ENCODE results near the gene ATP2C1.
A peak's percentile ranks its signal among the peaks of the same experiment; 100 is the strongest.

ATP2C1 gene

GRCh38 chr3:130904491-130904890 lies 10.6 kb downstream of the ATP2C1 start:
- TF ChIP-seq GATA1 (IDR thresholded peaks at IDR 0.05; ENCODE audit: low read depth, low read length) (no peak), POLR2A (IDR thresholded peaks at IDR 0.05; ENCODE audit: low read length) (no peak)
- no peak for DNase-seq

- TF ChIP-seq POLR2A (IDR thresholded peaks at IDR 0.05; ENCODE audit: low read length) (no peak), GATA1 (IDR thresholded peaks at IDR 0.05; ENCODE audit: low read depth, low read length) (no peak)
- DNase-seq: no peak
Measured at GRCh38 chr3:130905551-130905950, 11.7 kb downstream of the ATP2C1 start.

- no peak for DNase-seq
- no peak for TF ChIP-seq POLR2A (IDR thresholded peaks at IDR 0.05; ENCODE audit: low read length)
- no peak for TF ChIP-seq GATA1 (IDR thresholded peaks at IDR 0.05; ENCODE audit: low read depth, low read length)
Measured at GRCh38 chr3:130906374-130906995, 12.6 kb downstream of the ATP2C1 start.

- DNase-seq: no peak
- no peak for TF ChIP-seq GATA1 (IDR thresholded peaks at IDR 0.05; ENCODE audit: low read depth, low read length)
- TF ChIP-seq POLR2A (IDR thresholded peaks at IDR 0.05; ENCODE audit: low read length): no peak
Measured at GRCh38 chr3:130907500-130907899, 13.6 kb downstream of the ATP2C1 start.

DNA sequence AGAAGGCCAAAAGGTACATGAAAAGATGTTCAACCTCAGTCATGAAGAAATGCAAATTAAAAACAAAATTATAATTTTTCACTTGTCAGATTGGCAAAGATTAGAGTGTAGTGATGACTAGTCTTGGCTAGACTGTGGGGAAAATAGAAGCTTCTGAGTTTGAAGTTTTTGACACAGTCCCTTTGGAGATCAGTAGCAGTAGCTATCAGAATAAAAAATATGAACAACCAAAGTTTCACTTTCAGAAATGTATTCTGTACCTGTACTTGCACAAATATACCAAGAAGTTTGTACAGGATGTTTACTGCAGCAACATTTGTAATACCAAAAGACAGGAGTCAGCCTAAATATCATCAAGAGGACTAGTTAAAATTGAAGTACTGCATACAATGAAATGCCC lies 14.1 kb downstream of the ATP2C1 start:
- DNase-seq: no peak

GRCh38 chr3:130915567-130916292 lies 21.8 kb downstream of the ATP2C1 start:
- no peak for DNase-seq
- TF ChIP-seq POLR2A (IDR thresholded peaks at IDR 0.05; ENCODE audit: low read length): no peak
- TF ChIP-seq GATA1 (IDR thresholded peaks at IDR 0.05; ENCODE audit: low read depth, low read length): no peak

More for the DNA sequence above, 14.1 kb downstream of the ATP2C1 start:
- no peak for TF ChIP-seq GATA1 (IDR thresholded peaks at IDR 0.05; ENCODE audit: low read depth, low read length)
- no peak for TF ChIP-seq POLR2A (IDR thresholded peaks at IDR 0.05; ENCODE audit: low read length)

GRCh38 chr3:130916507-130917167 lies 22.8 kb downstream of the ATP2C1 start:
- no peak for DNase-seq
- TF ChIP-seq GATA1 (IDR thresholded peaks at IDR 0.05; ENCODE audit: low read depth, low read length) (no peak), POLR2A (IDR thresholded peaks at IDR 0.05; ENCODE audit: low read length) (no peak)

- DNase-seq: no peak
Measured at GRCh38 chr3:130918328-130918727, 24.4 kb downstream of the ATP2C1 start.

DNA sequence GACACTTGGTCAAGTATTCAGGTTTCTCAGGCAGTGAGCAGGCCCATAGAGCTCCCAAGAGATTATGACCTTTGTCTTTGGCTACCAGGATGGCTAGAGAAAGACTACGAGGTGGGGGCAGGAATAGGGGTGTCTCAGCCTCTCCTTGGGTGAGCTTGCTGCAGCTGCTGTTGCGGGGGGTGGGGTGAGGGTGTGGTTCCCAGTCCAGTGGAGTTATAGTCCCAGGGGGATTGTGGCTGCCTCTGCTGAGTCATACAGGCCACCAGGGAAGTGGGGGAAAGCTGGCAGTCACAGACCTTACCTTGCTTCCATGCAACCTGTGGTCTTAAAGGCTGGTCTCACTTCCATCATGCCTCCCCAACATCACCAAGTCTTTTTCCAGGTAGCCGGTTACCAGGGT lies 31.7 kb downstream of the ATP2C1 start:
- no peak for TF ChIP-seq GATA1 (IDR thresholded peaks at IDR 0.05; ENCODE audit: low read depth, low read length)
- no peak for TF ChIP-seq POLR2A (IDR thresholded peaks at IDR 0.05; ENCODE audit: low read length)
- peak in 1 of 2 experiments; percentile 9 for DNase-seq

More at GRCh38 chr3:130918328-130918727, 24.4 kb downstream of the ATP2C1 start:
- TF ChIP-seq POLR2A (IDR thresholded peaks at IDR 0.05; ENCODE audit: low read length) (no peak), GATA1 (IDR thresholded peaks at IDR 0.05; ENCODE audit: low read depth, low read length) (no peak)

GRCh38 chr3:130926504-130926903 lies 32.6 kb downstream of the ATP2C1 start:
- peak; percentile 5 to 25 for DNase-seq
- no peak for TF ChIP-seq POLR2A (IDR thresholded peaks at IDR 0.05; ENCODE audit: low read length)
- no peak for TF ChIP-seq GATA1 (IDR thresholded peaks at IDR 0.05; ENCODE audit: low read depth, low read length)

DNA sequence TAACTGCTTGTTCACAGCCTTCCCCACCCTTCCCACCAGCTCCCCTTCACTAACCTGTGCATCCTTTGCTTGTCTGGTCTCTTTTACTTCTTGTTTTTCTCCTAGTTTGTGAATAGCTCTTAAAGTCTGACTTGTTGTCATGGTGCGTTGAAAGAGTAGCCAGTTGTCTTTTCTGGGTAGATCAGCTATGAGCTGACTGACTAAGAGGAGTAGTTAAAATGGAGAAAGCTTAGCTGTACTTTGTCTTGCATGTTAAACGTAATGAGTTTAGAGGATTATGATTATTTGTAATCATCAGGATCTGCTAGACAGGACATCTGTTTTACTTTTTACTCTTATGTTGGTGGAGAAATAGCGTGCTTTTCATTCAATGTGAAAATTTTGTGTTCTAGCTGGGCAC lies 35.9 kb downstream of the ATP2C1 start:
- no peak for TF ChIP-seq GATA1 (IDR thresholded peaks at IDR 0.05; ENCODE audit: low read depth, low read length)
- TF ChIP-seq POLR2A (IDR thresholded peaks at IDR 0.05; ENCODE audit: low read length): no peak
- DNase-seq: no peak

DNA sequence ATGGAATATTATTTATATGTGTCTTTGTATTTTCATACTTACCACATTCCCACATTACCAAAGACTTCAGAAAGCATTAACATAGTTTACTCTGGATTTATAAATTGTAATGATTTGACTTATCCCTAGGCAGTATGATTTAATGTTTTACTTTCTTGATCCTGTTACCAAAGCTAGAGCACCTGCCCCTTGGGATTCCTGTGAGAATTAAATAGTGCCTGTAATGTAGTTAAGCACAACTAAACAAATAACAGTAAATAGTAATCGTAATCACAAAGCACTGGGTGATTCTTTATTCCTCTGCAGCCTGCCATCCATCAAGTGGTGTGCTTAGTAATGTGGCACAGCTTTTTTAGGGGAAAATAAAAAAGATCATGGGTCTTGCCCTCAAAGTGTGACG lies 39.1 kb downstream of the ATP2C1 start:
- DNase-seq: no peak
- no peak for TF ChIP-seq POLR2A (IDR thresholded peaks at IDR 0.05; ENCODE audit: low read length)
- no peak for TF ChIP-seq GATA1 (IDR thresholded peaks at IDR 0.05; ENCODE audit: low read depth, low read length)

DNA sequence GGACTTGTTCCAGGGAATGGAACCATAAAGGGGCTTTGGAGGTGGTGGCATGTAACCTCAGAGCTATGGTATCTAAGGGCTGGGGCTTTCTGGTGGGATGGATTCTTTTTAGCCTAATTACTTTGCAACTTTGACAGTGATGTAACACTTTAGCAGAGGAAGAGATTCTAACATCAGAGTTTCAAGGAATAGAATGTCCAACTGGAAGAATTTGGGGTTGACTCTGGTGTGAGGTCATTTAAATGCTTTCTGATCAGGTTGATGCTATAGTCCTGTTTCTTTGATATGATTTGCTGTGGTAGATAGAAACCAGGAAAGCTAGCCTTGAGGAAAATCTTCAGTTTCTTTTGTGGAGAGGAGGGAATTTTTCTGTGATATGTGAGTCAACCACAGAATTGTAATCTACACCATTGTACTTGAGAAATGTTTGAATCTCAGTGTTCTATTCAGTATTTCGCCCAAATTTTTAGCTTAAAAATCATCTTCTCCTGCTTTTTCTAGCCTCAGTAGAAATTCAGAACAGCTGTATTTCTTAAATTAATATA lies 40.0 kb downstream of the ATP2C1 start:
- TF ChIP-seq POLR2A (IDR thresholded peaks at IDR 0.05; ENCODE audit: low read length) (no peak), GATA1 (IDR thresholded peaks at IDR 0.05; ENCODE audit: low read depth, low read length) (no peak)
- DNase-seq: no peak

DNA sequence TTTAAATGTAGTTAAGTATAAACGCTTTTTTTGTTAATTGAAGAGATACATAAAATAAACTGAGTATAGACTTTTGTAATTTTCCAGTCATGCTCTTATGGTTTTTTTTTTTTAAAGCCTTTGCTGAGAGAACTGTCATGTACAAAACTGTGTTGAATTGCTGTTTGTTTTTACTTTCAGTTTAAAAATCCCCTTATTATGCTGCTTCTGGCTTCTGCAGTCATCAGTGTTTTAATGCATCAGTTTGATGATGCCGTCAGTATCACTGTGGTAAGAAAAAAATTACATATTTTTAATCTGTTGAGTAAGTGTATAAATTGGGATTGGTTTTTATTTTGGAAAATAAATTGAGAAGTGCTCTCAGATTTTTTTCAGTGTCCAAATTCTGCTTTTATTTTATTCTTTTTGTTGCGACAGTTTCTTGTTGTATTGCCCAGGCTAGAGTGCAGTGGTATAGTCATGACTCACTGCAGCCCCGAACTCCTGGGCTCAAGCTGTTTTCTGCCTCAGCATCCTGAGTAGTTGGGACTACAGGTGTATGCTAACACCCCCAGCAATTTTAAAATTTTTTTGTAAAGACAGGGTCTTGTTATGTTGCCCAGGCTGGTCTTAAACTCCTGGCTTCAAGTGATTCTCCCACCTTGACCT lies 40.7 kb downstream of the ATP2C1 start:
- TF ChIP-seq GATA1 (IDR thresholded peaks at IDR 0.05; ENCODE audit: low read depth, low read length): no peak
- TF ChIP-seq POLR2A (IDR thresholded peaks at IDR 0.05; ENCODE audit: low read length): no peak
- DNase-seq: no peak
